ENCODE data around the gene RABL6. TPM values are rescaled to one million over a fixed set of nuclear protein-coding genes. Genes with fewer than 3 reads are reported as not detected.

RABL6 gene
- total RNA-seq, 2 experiments from 2014 or later = 46.4 to 48.5 TPM

DNA sequence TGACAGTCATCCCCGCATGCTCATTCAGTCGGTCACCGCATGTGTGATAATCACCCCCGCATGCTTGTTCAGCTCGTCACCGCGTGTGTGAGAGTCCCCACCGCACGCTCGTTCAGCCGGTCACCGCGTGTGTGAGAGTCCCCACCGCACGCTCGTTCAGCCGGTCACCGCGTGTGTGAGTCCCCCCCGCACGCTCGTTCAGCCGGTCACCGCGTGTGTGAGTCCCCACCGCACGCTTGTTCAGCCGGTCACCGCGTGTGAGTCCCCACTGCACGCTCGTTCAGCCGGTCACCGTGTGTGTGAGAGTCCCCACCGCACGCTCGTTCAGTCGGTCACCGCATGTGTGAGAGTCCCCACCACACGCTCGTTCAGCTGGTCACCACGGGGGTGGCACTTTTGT, 82.1 kb downstream of the RABL6 start:
- peaks cover 44% of the 10 kb centered on the region for H3K4me1 ChIP-seq (ENCODE audit: insufficient read depth, low read length)
- H3K27ac Mint-ChIP-seq = no peak overlapping the region
- no peak overlapping the region for H3K4me3 Mint-ChIP-seq
- H3K9me3 ChIP-seq (ENCODE audit: control insufficient read depth in 1 of 2, insufficient read depth in 1 of 2, low read length in 2 of 2) = no peaks in the 10 kb centered on the region
- no peaks in the 10 kb centered on the region for H3K27me3 Mint-ChIP-seq
- peaks cover 29% of the 10 kb centered on the region for H3K36me3 ChIP-seq (ENCODE audit: insufficient read depth, low read length)
- ATAC-seq (ENCODE audit: poor library complexity) (no peak), DNase-seq (no peak)
- no peaks in the 10 kb centered on the region for H3K27me3 ChIP-seq (ENCODE audit: control insufficient read depth in 1 of 2, insufficient read depth in 2 of 2, low read length in 2 of 2)
- intact Hi-C loops (cut with DNase I, micrococcal nuclease) = loop anchor here in 1 of 2 experiments (5.0 kb wide), 3 partner anchors 83 to 528 kb away; partner anchors contain the start of genes ABCA2, DNLZ and RABL6
- H3K9me3 Mint-ChIP-seq = no peaks in the 10 kb centered on the region
- ChIA-PET CTCF (no interaction called here), POLR2A (no interaction called here)
- H3K4me3 ChIP-seq (ENCODE audit: low read length) = no peak overlapping the region
- H3K27ac ChIP-seq (ENCODE audit: low read depth in 1 of 2, low read length in 2 of 2) = no peak overlapping the region
- peaks cover 7% of the 10 kb centered on the region for H3K36me3 Mint-ChIP-seq (ENCODE audit: low read depth)
- TF ChIP-seq, protein P1, sequence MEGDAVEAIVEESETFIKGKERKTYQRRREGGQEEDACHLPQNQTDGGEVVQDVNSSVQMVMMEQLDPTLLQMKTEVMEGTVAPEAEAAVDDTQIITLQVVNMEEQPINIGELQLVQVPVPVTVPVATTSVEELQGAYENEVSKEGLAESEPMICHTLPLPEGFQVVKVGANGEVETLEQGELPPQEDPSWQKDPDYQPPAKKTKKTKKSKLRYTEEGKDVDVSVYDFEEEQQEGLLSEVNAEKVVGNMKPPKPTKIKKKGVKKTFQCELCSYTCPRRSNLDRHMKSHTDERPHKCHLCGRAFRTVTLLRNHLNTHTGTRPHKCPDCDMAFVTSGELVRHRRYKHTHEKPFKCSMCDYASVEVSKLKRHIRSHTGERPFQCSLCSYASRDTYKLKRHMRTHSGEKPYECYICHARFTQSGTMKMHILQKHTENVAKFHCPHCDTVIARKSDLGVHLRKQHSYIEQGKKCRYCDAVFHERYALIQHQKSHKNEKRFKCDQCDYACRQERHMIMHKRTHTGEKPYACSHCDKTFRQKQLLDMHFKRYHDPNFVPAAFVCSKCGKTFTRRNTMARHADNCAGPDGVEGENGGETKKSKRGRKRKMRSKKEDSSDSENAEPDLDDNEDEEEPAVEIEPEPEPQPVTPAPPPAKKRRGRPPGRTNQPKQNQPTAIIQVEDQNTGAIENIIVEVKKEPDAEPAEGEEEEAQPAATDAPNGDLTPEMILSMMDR (IDR thresholded peaks at IDR 0.05) = no peak
- peaks cover 12% of the 10 kb centered on the region for H3K4me1 Mint-ChIP-seq (ENCODE audit: low read depth)

DNA sequence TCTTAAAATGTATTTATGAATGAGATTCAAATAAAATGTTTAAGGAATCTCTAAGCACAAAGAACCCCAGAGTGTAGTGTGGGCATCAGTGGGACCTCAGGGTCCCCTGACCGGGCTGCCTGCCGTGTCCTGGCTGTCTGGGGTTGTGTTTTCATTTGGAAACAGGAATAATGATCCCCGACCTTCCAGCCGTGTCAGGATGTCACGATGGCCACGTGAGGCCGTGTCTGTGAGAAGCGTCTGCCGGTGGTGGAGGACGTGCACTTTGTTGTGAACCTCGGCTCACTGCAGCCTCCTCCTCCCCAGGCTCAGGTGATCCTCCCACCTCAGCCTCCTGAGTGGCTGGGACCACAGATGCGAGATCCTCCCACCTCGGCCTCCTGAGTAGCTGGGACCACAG, 82.9 kb downstream of the RABL6 start:
- DNase-seq (no peak), ATAC-seq (ENCODE audit: poor library complexity) (no peak)
- ChIA-PET POLR2A (no interaction called here), CTCF (no interaction called here)
- H3K27me3 ChIP-seq (ENCODE audit: control insufficient read depth in 1 of 2, insufficient read depth in 2 of 2, low read length in 2 of 2) = no peaks in the 10 kb centered on the region
- TF ChIP-seq, protein P1 (IDR thresholded peaks at IDR 0.05) = no peak
- Mint-ChIP-seq H3K27ac (no peak overlapping the region), H3K36me3 (ENCODE audit: low read depth) (peaks cover 7% of the 10 kb centered on the region), H3K27me3 (no peaks in the 10 kb centered on the region), H3K4me3 (no peak overlapping the region), H3K4me1 (ENCODE audit: low read depth) (peaks cover 12% of the 10 kb centered on the region), H3K9me3 (no peaks in the 10 kb centered on the region)
- intact Hi-C loops (cut with DNase I, micrococcal nuclease) = no loop called here
- H3K27ac ChIP-seq (ENCODE audit: low read depth in 1 of 2, low read length in 2 of 2) = no peak overlapping the region
- peaks cover 36% of the 10 kb centered on the region for H3K4me1 ChIP-seq (ENCODE audit: insufficient read depth, low read length)
- H3K4me3 ChIP-seq (ENCODE audit: low read length) = no peak overlapping the region
- H3K9me3 ChIP-seq (ENCODE audit: control insufficient read depth in 1 of 2, insufficient read depth in 1 of 2, low read length in 2 of 2) = no peaks in the 10 kb centered on the region
- H3K36me3 ChIP-seq (ENCODE audit: insufficient read depth, low read length) = peaks cover 33% of the 10 kb centered on the region

Small RNA genes lying within 50 kb of the gene (microRNA-seq; reads per million reads assigned to microRNA genes)
- gene MIR4292 (ENCODE audit: borderline microRNAs expressed, borderline replicate concordance) (not detected), gene MIR4479 (ENCODE audit: borderline microRNAs expressed, borderline replicate concordance) (not detected)

Other genes with a start within 250 kb of the RABL6 start
- not detected for gene EGFL7, start 145.0 kb upstream of the RABL6 start, total RNA-seq
- 1 to 10 TPM; 3.6 to 4.0 TPM for gene AGPAT2, start 120.5 kb upstream of the RABL6 start, total RNA-seq
- under 1 TPM in 1 of 2 experiments, not detected in 1; 0.11 TPM for gene DIPK1B, start 95.4 kb upstream of the RABL6 start, total RNA-seq
- gene LCN10, start 65.0 kb upstream of the RABL6 start, total RNA-seq = not detected
- not detected for gene LCN6, start 59.4 kb upstream of the RABL6 start, total RNA-seq
- not detected for gene LCN8, start 49.7 kb upstream of the RABL6 start, total RNA-seq
- not detected for gene LCN15, start 43.4 kb upstream of the RABL6 start, total RNA-seq
- 10 to 100 TPM; 14.6 to 17.1 TPM for gene TMEM141, start 16.6 kb upstream of the RABL6 start, total RNA-seq
- gene CCDC183, start 11.6 kb upstream of the RABL6 start, total RNA-seq = 1 to 10 TPM; 3.0 to 4.6 TPM
- gene AJM1, start 34.5 kb downstream of the RABL6 start, total RNA-seq = 1 to 10 TPM; 1.1 to 1.2 TPM
- 10 to 100 TPM; 13.6 to 17.8 TPM for gene PHPT1, start 41.5 kb downstream of the RABL6 start, total RNA-seq
- gene MAMDC4, start 44.4 kb downstream of the RABL6 start, total RNA-seq = 1 to 10 TPM; 2.2 to 3.4 TPM
- 100 to 1,000 TPM; 215 to 220 TPM for gene EDF1, start 58.4 kb downstream of the RABL6 start, total RNA-seq
- gene TRAF2, start 78.6 kb downstream of the RABL6 start, total RNA-seq = 10 to 100 TPM; 10.6 to 11.6 TPM
- gene FBXW5, start 136.8 kb downstream of the RABL6 start, total RNA-seq = 10 to 100 TPM; 41.0 to 41.7 TPM
- not detected for gene C8G, start 137.3 kb downstream of the RABL6 start, total RNA-seq
- 1 to 10 TPM; 1.3 to 1.5 TPM for gene LCN12, start 144.3 kb downstream of the RABL6 start, total RNA-seq
- gene PTGDS, start 169.6 kb downstream of the RABL6 start, total RNA-seq = 10 to 100 TPM; 40.6 to 41.0 TPM
- 1 to 10 TPM in 1 of 2 experiments, under 1 TPM in 1; 0.93 to 1.0 TPM for gene LCNL1, start 175.0 kb downstream of the RABL6 start, total RNA-seq
- gene PAXX, start 184.5 kb downstream of the RABL6 start, total RNA-seq = 10 to 100 TPM; 67.0 to 67.8 TPM
- gene CLIC3, start 188.6 kb downstream of the RABL6 start, total RNA-seq = 1 to 10 TPM; 2.1 to 2.8 TPM
- 10 to 100 TPM; 80.1 to 86.8 TPM for gene ABCA2, start 220.3 kb downstream of the RABL6 start, total RNA-seq
- 1 to 10 TPM; 1.7 to 1.8 TPM for gene FUT7, start 224.1 kb downstream of the RABL6 start, total RNA-seq
- 10 to 100 TPM; 15.3 to 16.0 TPM for gene NPDC1, start 238.2 kb downstream of the RABL6 start, total RNA-seq
- gene ENTPD2, start 246.1 kb downstream of the RABL6 start, total RNA-seq = not detected

All from CD4-positive, alpha-beta T cell (primary cell).